ENCODE results near the gene WWC1. TPM values are rescaled to one million over a fixed set of nuclear protein-coding genes. Genes with fewer than 3 reads are reported as not detected.
A peak's percentile ranks its signal among the peaks of the same experiment; 100 is the strongest.

Gene WWC1
- total RNA-seq, 1 donor from 2014 or later: 13.7 TPM

DNA sequence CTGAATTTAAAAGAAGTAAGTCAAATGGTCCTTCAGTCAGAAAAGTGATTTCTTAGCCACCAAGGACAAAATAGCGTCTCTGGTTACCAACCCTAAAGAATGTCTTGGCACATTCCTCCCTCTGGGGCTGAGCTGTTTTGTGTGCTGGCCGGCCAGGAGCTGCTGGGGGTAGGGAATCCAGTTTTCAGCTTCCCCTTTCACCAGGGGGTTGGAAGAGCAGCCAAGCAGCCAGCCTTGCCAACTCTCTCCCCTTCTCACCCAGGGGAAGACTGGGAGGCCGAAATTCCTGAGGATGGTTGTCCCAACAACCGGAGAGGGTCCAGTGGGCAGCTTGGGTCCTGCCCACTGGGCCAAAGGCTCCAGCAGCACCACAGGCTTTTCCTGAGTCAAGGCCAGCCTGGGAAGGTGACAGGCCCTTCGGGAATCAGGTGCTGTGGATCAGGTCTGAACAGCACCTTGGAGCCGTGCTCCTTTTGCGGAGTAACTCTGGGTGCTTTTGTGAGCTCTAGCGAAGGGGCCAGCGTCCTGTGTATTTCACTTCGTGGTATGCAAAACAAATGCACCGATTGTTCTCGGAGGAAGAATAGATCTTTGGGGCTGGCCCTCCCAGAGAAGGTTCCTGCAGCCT is 4.2 kb downstream of the WWC1 start:
- Mint-ChIP-seq H3K27ac (ENCODE audit: unreplicated experiment) (peak overlapping the region; percentile 88), H3K36me3 (ENCODE audit: low read depth) (no peaks in the 10 kb centered on the region), H3K4me3 (peak overlapping the region; percentile 73), H3K9me3 (no peaks in the 10 kb centered on the region), H3K27me3 (ENCODE audit: low read depth) (peaks cover 19% of the 10 kb centered on the region), H3K4me1 (peaks cover 43% of the 10 kb centered on the region)
- no peak for DNase-seq (ENCODE audit: low read depth, low spot score)
- TF ChIP-seq, protein P1, sequence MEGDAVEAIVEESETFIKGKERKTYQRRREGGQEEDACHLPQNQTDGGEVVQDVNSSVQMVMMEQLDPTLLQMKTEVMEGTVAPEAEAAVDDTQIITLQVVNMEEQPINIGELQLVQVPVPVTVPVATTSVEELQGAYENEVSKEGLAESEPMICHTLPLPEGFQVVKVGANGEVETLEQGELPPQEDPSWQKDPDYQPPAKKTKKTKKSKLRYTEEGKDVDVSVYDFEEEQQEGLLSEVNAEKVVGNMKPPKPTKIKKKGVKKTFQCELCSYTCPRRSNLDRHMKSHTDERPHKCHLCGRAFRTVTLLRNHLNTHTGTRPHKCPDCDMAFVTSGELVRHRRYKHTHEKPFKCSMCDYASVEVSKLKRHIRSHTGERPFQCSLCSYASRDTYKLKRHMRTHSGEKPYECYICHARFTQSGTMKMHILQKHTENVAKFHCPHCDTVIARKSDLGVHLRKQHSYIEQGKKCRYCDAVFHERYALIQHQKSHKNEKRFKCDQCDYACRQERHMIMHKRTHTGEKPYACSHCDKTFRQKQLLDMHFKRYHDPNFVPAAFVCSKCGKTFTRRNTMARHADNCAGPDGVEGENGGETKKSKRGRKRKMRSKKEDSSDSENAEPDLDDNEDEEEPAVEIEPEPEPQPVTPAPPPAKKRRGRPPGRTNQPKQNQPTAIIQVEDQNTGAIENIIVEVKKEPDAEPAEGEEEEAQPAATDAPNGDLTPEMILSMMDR (conservative IDR thresholded peaks at IDR 0.05): peak; percentile 70

DNA sequence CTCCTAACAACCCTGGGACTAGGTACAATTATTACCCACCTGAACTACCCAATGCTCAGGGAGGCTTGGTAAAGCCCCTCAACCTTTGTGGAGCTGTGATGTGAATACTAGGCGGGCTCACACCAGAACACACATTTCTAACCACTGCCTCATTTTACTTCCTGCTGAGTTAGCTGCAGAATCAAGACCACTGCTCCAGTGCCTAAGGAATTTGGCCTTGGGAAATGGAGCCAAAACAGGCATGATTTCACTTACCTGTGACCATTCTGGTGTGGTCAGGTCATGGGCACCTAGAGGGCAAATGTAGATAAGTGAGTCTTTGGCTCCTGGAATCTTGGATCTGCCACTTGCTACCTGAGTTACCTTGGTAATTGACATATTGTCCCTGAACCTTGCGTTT is 5.2 kb downstream of the WWC1 start:
- peaks cover 44% of the 10 kb centered on the region for H3K4me1 Mint-ChIP-seq
- H3K27ac Mint-ChIP-seq (ENCODE audit: unreplicated experiment): no peak overlapping the region
- no peaks in the 10 kb centered on the region for H3K36me3 Mint-ChIP-seq (ENCODE audit: low read depth)
- no peak overlapping the region for H3K4me3 Mint-ChIP-seq
- TF ChIP-seq, protein P1 (conservative IDR thresholded peaks at IDR 0.05): no peak
- H3K9me3 Mint-ChIP-seq: no peaks in the 10 kb centered on the region
- peaks cover 14% of the 10 kb centered on the region for H3K27me3 Mint-ChIP-seq (ENCODE audit: low read depth)
- no peak for DNase-seq (ENCODE audit: low read depth, low spot score)

DNA sequence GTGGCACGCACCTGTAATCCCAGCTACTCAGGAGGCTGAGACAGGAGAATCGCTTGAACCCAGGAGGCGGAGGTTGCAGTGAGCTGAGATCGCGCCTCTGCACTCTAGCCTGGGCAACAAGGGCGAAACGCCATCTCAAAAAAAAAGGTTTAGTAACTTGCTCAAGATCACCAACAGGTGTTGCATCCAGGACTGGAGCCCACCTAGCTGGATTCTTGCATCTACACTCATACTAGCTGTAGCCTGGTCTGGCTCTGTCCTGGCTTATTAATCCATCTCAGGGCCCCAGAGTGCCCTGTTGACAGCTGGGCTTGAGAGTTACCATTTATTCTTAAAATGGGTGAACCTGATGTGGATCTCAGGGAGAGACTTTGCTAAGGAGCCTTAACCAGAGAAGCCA is 7.5 kb downstream of the WWC1 start:
- Mint-ChIP-seq H3K36me3 (ENCODE audit: low read depth) (no peaks in the 10 kb centered on the region), H3K4me1 (peaks cover 44% of the 10 kb centered on the region), H3K27me3 (ENCODE audit: low read depth) (peaks cover 2% of the 10 kb centered on the region), H3K9me3 (no peaks in the 10 kb centered on the region), H3K27ac (ENCODE audit: unreplicated experiment) (no peak overlapping the region), H3K4me3 (peak overlapping the region; percentile 9)
- no peak for DNase-seq (ENCODE audit: low read depth, low spot score)
- TF ChIP-seq, protein P1 (conservative IDR thresholded peaks at IDR 0.05): no peak

DNA sequence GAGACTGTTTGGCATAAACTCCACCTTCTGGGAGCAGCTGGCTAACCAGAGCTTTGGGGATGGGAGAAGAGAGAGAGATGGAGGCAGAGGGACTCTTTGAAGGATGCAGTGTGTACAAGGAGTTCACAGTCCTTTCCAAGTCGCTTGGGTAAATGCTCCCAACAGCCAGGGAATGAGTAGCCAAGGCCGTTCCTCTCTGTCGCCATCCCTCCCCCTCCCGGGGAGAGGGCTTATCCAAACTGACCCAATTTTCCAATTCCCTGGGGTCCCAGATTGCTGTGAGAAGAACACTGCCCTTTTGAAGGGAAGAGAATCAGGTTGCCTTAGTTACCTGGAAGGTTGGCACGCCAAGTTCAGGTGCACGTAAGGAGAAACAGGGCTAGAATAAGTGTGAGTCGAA is 7.9 kb downstream of the WWC1 start:
- Mint-ChIP-seq H3K9me3 (no peaks in the 10 kb centered on the region), H3K4me3 (peak overlapping the region; percentile 9), H3K36me3 (ENCODE audit: low read depth) (no peaks in the 10 kb centered on the region), H3K4me1 (peaks cover 44% of the 10 kb centered on the region), H3K27me3 (ENCODE audit: low read depth) (peaks cover 2% of the 10 kb centered on the region), H3K27ac (ENCODE audit: unreplicated experiment) (peak overlapping the region; percentile 27)
- TF ChIP-seq, protein P1 (conservative IDR thresholded peaks at IDR 0.05): no peak
- no peak for DNase-seq (ENCODE audit: low read depth, low spot score)

DNA sequence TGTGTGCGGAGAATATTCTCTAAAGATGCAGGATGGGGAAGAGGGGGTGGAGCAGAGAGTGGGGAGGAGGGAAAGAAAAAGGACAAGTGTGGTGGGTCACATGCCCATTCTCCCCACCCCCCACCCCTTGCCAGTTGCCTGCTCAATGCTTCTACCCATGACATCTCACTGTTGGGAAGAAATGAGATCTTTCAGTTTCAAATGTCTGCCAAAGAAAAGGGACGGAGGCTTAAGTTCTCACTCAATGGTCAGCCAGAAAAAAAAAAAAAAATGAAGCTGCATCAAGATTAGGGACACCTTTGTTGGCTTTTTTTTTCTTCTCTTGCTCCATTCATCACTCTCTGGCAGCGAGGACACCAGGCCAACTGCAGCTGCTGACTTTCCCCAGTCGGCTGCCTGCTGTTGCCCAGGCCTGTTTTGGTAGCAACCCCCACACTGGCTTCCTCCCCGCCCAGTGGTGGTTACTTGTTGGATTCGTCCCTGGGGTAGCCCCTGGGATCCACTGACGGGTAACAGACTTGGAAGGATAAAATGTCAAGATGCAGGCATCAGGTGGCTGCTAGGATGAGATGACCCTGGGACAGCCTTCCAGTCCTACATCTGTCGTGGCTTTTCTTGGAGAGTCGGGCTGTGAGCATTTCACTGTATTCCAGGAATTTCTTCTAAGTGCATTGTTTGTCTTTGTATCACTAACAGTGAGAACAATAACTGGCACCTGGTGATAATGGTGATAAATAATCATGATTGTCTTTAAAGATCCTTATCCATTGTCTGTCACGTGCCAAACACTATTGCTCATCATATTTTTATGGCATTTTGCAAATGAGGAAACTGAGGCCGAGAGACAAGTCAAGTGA is 9.1 kb downstream of the WWC1 start:
- H3K27ac Mint-ChIP-seq (ENCODE audit: unreplicated experiment): peak overlapping the region; percentile 35
- peaks cover 37% of the 10 kb centered on the region for H3K4me1 Mint-ChIP-seq
- peak overlapping the region; percentile 29 for H3K4me3 Mint-ChIP-seq
- TF ChIP-seq, protein P1 (conservative IDR thresholded peaks at IDR 0.05): no peak
- no peak for DNase-seq (ENCODE audit: low read depth, low spot score)
- H3K27me3 Mint-ChIP-seq (ENCODE audit: low read depth): no peaks in the 10 kb centered on the region
- H3K9me3 Mint-ChIP-seq: no peaks in the 10 kb centered on the region
- H3K36me3 Mint-ChIP-seq (ENCODE audit: low read depth): no peaks in the 10 kb centered on the region

All from neural crest cell (in vitro differentiated cells).